ENCODE results near the gene NNT.
A peak's percentile ranks its signal among the peaks of the same experiment; 100 is the strongest.

The NNT gene

DNA sequence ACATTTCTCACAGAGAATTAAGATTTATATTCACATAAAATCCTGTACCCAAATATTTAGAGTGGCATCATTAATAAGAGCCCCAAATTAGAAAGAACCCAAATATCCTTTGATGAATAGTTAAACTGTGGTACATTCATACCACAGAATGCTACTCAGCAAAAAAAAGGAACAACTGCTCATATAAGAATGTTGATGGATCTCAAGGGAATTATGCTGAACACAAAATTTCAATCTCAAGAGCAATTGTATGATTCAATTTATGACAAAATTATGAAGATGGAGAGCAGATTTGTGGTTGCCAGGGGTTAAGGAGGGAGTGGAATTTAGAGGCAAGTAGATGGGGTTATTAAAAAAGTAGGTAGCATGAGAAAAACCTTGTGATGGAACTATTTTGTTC, 41.6 kb upstream of the NNT start:
- no peak overlapping the region for H3K4me3 ChIP-seq (ENCODE audit: low read depth, low read length)
- TF ChIP-seq, protein P1, sequence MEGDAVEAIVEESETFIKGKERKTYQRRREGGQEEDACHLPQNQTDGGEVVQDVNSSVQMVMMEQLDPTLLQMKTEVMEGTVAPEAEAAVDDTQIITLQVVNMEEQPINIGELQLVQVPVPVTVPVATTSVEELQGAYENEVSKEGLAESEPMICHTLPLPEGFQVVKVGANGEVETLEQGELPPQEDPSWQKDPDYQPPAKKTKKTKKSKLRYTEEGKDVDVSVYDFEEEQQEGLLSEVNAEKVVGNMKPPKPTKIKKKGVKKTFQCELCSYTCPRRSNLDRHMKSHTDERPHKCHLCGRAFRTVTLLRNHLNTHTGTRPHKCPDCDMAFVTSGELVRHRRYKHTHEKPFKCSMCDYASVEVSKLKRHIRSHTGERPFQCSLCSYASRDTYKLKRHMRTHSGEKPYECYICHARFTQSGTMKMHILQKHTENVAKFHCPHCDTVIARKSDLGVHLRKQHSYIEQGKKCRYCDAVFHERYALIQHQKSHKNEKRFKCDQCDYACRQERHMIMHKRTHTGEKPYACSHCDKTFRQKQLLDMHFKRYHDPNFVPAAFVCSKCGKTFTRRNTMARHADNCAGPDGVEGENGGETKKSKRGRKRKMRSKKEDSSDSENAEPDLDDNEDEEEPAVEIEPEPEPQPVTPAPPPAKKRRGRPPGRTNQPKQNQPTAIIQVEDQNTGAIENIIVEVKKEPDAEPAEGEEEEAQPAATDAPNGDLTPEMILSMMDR (IDR thresholded peaks at IDR 0.05; ENCODE audit: control insufficient read depth, extremely low read depth, insufficient read depth): no peak
- DNase-seq (ENCODE audit: low read depth): no peak

DNA sequence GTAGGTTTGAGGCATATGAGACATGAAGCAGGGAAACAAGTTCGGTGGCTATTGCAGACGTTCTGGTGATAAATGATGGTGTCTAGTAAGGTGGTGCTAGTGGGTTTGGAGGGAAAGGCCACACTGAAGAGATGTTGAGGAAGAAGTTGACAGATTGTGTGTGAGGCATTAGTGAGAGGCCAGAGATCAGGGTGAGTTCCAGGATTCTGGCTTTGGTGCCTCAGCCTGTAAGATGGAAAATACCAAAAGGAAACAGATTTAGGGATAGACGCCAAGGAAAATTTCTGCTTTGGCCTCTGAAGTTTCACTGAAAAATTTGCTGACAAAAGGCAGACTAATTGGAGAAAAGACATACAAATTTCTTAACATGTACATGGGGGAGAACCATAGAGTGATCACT, 39.7 kb upstream of the NNT start:
- H3K4me3 ChIP-seq (ENCODE audit: low read depth, low read length): no peak overlapping the region
- TF ChIP-seq, protein P1 (IDR thresholded peaks at IDR 0.05; ENCODE audit: control insufficient read depth, extremely low read depth, insufficient read depth): no peak
- no peak for DNase-seq (ENCODE audit: low read depth)

DNA sequence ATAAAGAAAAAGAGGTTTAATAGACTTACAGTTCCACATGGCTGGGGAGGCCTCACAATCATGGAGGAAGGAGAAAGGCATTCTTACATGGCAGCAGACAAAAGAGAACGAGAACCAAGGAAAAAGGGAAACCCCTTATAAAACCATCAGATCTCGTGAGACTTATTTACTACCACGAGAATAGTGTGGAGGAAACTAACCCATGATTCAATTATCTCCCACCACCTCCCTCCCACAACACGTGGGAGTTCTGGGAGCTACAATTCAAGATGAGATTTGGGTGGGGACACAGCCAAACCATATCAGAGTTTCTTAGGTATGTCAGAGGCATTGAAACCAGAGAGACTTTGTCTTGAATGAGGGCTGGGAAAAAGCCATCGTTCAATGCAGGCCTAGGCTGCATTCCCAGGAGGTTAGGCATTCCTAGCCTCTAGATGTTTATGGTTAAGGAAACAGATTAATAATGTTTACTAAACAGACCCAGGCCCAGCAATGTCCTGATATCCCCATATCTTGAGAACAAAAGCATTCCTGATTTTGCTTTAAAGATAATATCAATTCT, 38.6 kb upstream of the NNT start:
- no peak overlapping the region for H3K4me3 ChIP-seq (ENCODE audit: low read depth, low read length)
- TF ChIP-seq, protein P1 (IDR thresholded peaks at IDR 0.05; ENCODE audit: control insufficient read depth, extremely low read depth, insufficient read depth): no peak
- DNase-seq (ENCODE audit: low read depth): no peak

DNA sequence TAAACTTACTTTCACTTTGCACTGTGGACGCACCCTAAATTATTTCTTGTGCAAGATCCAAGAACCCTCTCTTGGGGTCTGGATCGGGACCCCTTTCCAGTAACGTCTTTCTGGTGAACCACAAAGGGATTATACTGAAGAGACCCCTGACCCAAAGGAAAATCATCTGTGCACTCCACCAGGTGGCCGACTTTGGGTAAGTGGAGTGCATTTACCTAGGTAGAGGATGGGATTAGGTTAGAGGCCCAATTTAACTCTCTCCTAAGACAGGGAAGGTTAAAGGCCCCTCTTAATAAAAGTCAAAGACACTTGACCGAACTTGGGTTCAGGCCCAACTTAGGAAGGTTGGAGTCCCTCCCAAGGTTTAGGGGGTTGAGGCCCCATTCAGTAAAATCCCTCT, 37.9 kb upstream of the NNT start:
- H3K4me3 ChIP-seq (ENCODE audit: low read depth, low read length): no peak overlapping the region
- TF ChIP-seq, protein P1 (IDR thresholded peaks at IDR 0.05; ENCODE audit: control insufficient read depth, extremely low read depth, insufficient read depth): no peak
- no peak for DNase-seq (ENCODE audit: low read depth)

DNA sequence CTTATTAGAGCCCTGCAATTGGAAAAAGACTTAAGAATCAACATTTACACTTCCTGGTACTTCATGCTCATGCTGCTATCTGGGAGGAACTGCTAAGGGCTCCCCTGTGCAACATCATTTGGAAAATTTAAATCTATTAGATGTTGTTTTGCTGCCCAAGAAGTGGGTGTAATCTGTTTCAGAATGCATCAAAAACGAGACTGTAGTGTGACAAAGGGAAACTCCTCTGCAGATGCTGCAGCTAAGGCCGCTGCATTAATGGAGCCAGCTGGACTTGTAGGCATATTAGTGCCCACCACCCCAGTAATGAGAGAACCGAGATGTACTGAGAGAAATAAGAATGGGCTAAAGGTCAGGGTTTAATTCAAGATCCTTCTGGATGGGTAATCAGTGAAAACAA, 35.0 kb upstream of the NNT start:
- no peak overlapping the region for H3K4me3 ChIP-seq (ENCODE audit: low read depth, low read length)
- TF ChIP-seq, protein P1 (IDR thresholded peaks at IDR 0.05; ENCODE audit: control insufficient read depth, extremely low read depth, insufficient read depth): no peak
- no peak for DNase-seq (ENCODE audit: low read depth)

DNA sequence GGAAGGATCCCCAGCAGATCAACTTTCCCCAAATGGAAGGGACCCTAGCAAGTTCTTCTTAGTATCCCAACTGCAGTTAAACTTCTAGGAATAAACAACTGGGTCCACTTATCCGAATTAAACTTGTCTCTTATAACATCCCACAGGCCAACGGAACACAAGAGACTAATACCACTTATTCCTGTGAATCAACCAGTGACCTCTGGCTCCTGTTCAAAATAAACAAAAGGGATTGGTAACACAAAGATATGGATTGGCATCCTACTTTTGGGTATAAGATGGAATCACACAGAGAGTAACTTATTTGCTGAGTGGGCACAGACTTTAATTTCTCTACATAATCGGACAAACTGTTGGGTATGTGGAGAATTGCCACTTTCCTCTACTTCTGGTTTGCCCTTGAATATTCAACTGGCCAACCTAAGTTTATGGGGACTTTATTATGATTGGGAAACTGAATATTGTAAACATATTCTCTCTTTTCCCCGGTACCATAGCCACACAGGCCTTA, 33.7 kb upstream of the NNT start:
- TF ChIP-seq, protein P1 (IDR thresholded peaks at IDR 0.05; ENCODE audit: control insufficient read depth, extremely low read depth, insufficient read depth): no peak
- DNase-seq (ENCODE audit: low read depth): peak; percentile 31
- H3K4me3 ChIP-seq (ENCODE audit: low read depth, low read length): no peak overlapping the region
